BLaER1 treated with 17β-estradiol and CSF1 and Interleukin-3, amounts not matched to agents 10 nM and 100 nM (cell line): ENCODE data around the gene UBE2J2.

Source experiments
- H3K27ac ChIP-seq, 11 experiments: shearing (Covaris generic); formaldehyde crosslinking; 2 replicates each; pipeline ENCODE4 v1.8.1; 2022
- H3K27me3 ChIP-seq, 11 experiments: shearing (Covaris generic); formaldehyde crosslinking; 2 replicates each; pipeline ENCODE4 v1.8.1; 2022
- H3K36me3 ChIP-seq, 11 experiments: shearing (Covaris generic); formaldehyde crosslinking; 2 replicates each; pipeline ENCODE4 v1.8.1; 2022
- H3K4me1 ChIP-seq, 10 experiments: shearing (Covaris generic); formaldehyde crosslinking; 2 replicates each; pipeline ENCODE4 v1.8.1; 2022
- H3K4me2 ChIP-seq, 11 experiments: shearing (Covaris generic); formaldehyde crosslinking; 2 replicates each; pipeline ENCODE4 v1.8.1; 2022
- H3K4me3 ChIP-seq, 10 experiments: shearing (Covaris generic); formaldehyde crosslinking; 2 replicates each; pipeline ENCODE4 v1.8.1; 2022
- H3K9ac ChIP-seq, 11 experiments: shearing (Covaris generic); formaldehyde crosslinking; 2 replicates each; pipeline ENCODE4 v1.8.1; 2022
- H3K9me3 ChIP-seq, 11 experiments: shearing (Covaris generic); formaldehyde crosslinking; replicated peaks in 1 of 11; 2 replicates each; pipeline ENCODE4 v1.8.1; 2022
- H4K20me1 ChIP-seq, 11 experiments: shearing (Covaris generic); formaldehyde crosslinking; 2 replicates each; pipeline ENCODE4 v1.8.1; 2022
- Cebpa-rat ChIP-seq, 11 experiments: shearing (Covaris generic); IDR thresholded peaks; 2 replicates each; pipeline ENCODE4 v1.8.1; 2022

UBE2J2 gene

DNA sequence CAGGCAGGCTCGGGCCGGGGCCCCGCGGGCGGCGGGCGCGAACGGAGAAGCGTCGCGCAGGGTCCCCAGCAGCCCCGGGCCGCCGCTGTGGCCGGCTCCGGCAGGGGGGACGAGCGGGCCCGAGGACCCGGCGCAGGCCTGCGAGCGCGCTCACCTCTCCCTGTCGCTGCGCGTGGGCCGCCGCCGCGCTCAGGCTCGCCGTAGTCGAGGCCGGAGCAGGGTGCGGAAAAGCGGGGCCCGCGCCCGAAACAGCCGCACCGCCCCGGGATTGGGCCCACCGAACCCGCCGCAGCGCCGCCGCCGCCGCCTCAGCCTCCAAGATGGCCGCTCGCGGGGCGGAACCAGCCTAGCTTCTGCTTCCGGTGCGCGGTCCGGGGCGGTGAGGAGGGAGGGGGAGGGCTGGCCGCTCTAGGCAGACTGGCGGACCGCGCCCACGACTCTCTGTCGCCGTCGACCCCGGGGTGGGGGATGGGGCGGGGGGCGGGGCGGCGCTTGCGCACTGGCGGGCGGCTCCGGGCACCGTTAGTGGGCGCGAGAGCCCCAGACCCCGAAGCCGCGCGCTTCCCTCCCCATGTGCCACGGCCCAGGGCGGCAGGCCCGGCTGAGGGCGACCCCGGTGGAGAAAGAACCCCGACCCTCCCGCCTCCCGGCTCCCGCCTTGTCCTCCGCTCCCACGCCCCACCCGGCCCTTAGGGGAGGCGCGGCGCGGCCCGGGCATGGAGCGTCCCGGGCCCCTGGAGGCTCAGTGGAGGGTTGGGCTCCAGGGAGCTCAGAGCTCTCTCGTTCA lies at the start of gene UBE2J2:
Gene UBE2J2, minus strand, starts transcription at position 343 of the 787 bp plus-strand sequence. CDS start 5,862 bp downstream, outside the sequence.
- Histone ChIP-seq H3K4me3 (peak within 1 kb of the TSS; percentile 96 to 100 (median 100)), H3K36me3 (peaks cover 3 to 40% (median 28%) of the 10 kb centered on the region in 11 experiments; a peak in 21 of 22 replicates), H4K20me1 (peaks cover 43 to 48% (median 45%) of the 10 kb centered on the region in 11 experiments), H3K27me3 (no peaks in the 10 kb centered on the region), H3K9ac (peak within 1 kb of the TSS; percentile 97 to 100 (median 99)), H3K27ac (peak within 1 kb of the TSS; percentile 92 to 99 (median 97)), H3K9me3 (no peaks in the 10 kb centered on the region), H3K4me2 (peak within 1 kb of the TSS; percentile 95 to 100 (median 99)), H3K4me1 (peaks cover 33 to 42% (median 38%) of the 10 kb centered on the region in 10 experiments)
- TF ChIP-seq Cebpa-rat (IDR thresholded peaks at IDR 0.05), result no peak

- no peaks in the 10 kb centered on the region for H3K9me3 ChIP-seq
- H3K9ac ChIP-seq, result peak overlapping the region; percentile 40 to 73 (median 62); a peak in 19 of 22 replicates
- peaks cover 28 to 66% (median 57%) of the 10 kb centered on the region in 11 experiments for H3K36me3 ChIP-seq
- peak overlapping the region in 7 of 10 experiments; percentile 20 to 50 (median 36); a peak in 10 of 20 replicates for H3K4me3 ChIP-seq
- peaks cover 54 to 88% (median 82%) of the 10 kb centered on the region in 11 experiments for H4K20me1 ChIP-seq
- peak overlapping the region; percentile 69 to 86 (median 77) for H3K4me2 ChIP-seq
- H3K27ac ChIP-seq, result no peak overlapping the region
- TF ChIP-seq Cebpa-rat (IDR thresholded peaks at IDR 0.05), result no peak
- H3K4me1 ChIP-seq, result peaks cover 24 to 51% (median 44%) of the 10 kb centered on the region in 10 experiments
- H3K27me3 ChIP-seq, result no peaks in the 10 kb centered on the region
Observed at GRCh38 chr1:1322952-1323351, 49.3 kb upstream of the UBE2J2 start.

GRCh38 chr1:1322418-1322817 lies 48.8 kb upstream of the UBE2J2 start:
- H3K4me3 ChIP-seq, result no peak overlapping the region
- no peaks in the 10 kb centered on the region for H3K27me3 ChIP-seq
- peak overlapping the region in 6 of 11 experiments; percentile 42 to 65 (median 58); a peak in 10 of 22 replicates for H3K9ac ChIP-seq
- H3K4me2 ChIP-seq, result peak overlapping the region in 6 of 11 experiments; percentile 74 to 86 (median 78); a peak in 9 of 22 replicates
- no peaks in the 10 kb centered on the region for H3K9me3 ChIP-seq
- peaks cover 54 to 88% (median 82%) of the 10 kb centered on the region in 11 experiments for H4K20me1 ChIP-seq
- peaks cover 24 to 47% (median 43%) of the 10 kb centered on the region in 10 experiments for H3K4me1 ChIP-seq
- no peak overlapping the region; a peak in 1 of 22 replicates for H3K27ac ChIP-seq
- TF ChIP-seq Cebpa-rat (IDR thresholded peaks at IDR 0.05), result no peak
- H3K36me3 ChIP-seq, result peaks cover 32 to 66% (median 57%) of the 10 kb centered on the region in 11 experiments

GRCh38 chr1:1321477-1321876 lies 47.8 kb upstream of the UBE2J2 start:
- Histone ChIP-seq H3K4me3 (no peak overlapping the region), H3K27ac (peak overlapping the region in 1 of 11 experiments; percentile 12; a peak in 1 of 22 replicates), H3K36me3 (peaks cover 37 to 66% (median 57%) of the 10 kb centered on the region in 11 experiments), H3K9ac (peak overlapping the region in 10 of 11 experiments; percentile 20 to 60 (median 56); a peak in 16 of 22 replicates), H3K27me3 (no peaks in the 10 kb centered on the region), H3K4me1 (peaks cover 24 to 45% (median 41%) of the 10 kb centered on the region in 10 experiments), H4K20me1 (peaks cover 55 to 88% (median 83%) of the 10 kb centered on the region in 11 experiments), H3K9me3 (no peaks in the 10 kb centered on the region), H3K4me2 (peak overlapping the region in 6 of 11 experiments; percentile 2 to 32 (median 10); a peak in 5 of 22 replicates)
- TF ChIP-seq Cebpa-rat (IDR thresholded peaks at IDR 0.05), result no peak

DNA sequence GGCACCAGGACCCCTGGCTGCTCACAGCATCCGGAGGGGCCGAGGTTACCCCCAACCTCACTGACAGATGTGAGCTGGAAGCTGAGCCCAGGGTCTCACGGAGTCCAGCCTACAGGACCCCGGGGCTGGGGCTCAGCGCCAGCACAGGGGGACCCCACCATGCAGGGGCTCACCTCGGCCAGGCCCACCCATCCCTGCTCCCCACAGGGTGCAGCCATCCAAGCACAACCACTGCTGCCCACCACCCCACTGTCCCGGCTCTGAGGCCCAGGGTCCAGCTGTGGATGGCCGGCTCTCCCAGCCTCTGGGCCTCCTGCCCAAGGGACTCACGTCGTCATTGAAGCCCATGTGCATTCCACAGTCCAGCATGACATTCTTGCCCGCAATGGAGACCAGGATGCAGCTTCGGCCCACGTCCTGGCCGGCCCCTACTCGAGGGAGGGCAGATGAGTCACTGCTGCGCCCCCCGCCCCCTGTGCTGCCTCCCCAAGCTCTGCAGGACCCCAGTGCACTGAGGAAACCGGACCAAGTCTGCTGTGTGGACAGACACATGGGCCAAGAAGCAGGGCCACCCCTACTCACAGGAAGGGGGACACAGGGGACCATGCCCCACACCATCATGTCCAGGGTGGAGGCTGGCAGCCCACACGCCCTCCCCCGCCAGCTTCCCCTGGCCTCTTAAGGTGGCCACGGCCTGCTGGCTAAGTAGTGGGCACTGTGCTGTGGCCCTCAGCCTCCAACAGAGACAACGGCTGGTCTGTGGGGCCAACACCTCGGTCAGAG lies 47.2 kb upstream of the UBE2J2 start:
- Histone ChIP-seq H3K27ac (peak overlapping the region in 1 of 11 experiments; percentile 18; a peak in 1 of 22 replicates), H3K4me1 (peaks cover 18 to 39% (median 35%) of the 10 kb centered on the region in 10 experiments), H3K9ac (peak overlapping the region in 10 of 11 experiments; percentile 28 to 60 (median 56); a peak in 18 of 22 replicates), H3K9me3 (no peaks in the 10 kb centered on the region), H3K27me3 (no peaks in the 10 kb centered on the region), H3K4me2 (peak overlapping the region in 6 of 11 experiments; percentile 2 to 32 (median 15); a peak in 4 of 22 replicates), H4K20me1 (peaks cover 55 to 88% (median 83%) of the 10 kb centered on the region in 11 experiments), H3K36me3 (peaks cover 43 to 71% (median 60%) of the 10 kb centered on the region in 11 experiments), H3K4me3 (no peak overlapping the region)
- no peak for TF ChIP-seq Cebpa-rat (IDR thresholded peaks at IDR 0.05)

DNA sequence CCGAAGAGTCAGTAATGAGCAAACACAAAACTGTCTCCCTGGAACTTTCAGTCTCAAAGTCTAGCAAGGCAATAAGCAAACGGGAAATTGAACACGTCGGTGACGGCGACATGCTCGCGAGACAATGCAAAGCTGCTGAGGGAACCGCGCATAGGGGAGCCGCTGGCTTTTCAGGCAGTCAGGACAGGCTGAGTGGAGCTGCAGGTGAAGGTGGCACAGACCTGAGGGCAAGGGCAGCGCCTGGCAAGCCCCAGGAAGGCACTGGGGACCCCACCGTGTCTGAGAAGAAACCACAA lies 45.9 kb upstream of the UBE2J2 start:
- no peak overlapping the region for H3K27ac ChIP-seq
- H3K4me2 ChIP-seq, result no peak overlapping the region
- peaks cover 51 to 80% (median 69%) of the 10 kb centered on the region in 11 experiments for H3K36me3 ChIP-seq
- peak overlapping the region in 7 of 11 experiments; percentile 21 to 60 (median 55); a peak in 7 of 22 replicates for H3K9ac ChIP-seq
- no peak for TF ChIP-seq Cebpa-rat (IDR thresholded peaks at IDR 0.05)
- no peaks in the 10 kb centered on the region for H3K27me3 ChIP-seq
- no peaks in the 10 kb centered on the region for H3K9me3 ChIP-seq
- H3K4me1 ChIP-seq, result peaks cover 10 to 31% (median 26%) of the 10 kb centered on the region in 10 experiments
- H3K4me3 ChIP-seq, result no peak overlapping the region
- H4K20me1 ChIP-seq, result peaks cover 50 to 89% (median 83%) of the 10 kb centered on the region in 11 experiments

DNA sequence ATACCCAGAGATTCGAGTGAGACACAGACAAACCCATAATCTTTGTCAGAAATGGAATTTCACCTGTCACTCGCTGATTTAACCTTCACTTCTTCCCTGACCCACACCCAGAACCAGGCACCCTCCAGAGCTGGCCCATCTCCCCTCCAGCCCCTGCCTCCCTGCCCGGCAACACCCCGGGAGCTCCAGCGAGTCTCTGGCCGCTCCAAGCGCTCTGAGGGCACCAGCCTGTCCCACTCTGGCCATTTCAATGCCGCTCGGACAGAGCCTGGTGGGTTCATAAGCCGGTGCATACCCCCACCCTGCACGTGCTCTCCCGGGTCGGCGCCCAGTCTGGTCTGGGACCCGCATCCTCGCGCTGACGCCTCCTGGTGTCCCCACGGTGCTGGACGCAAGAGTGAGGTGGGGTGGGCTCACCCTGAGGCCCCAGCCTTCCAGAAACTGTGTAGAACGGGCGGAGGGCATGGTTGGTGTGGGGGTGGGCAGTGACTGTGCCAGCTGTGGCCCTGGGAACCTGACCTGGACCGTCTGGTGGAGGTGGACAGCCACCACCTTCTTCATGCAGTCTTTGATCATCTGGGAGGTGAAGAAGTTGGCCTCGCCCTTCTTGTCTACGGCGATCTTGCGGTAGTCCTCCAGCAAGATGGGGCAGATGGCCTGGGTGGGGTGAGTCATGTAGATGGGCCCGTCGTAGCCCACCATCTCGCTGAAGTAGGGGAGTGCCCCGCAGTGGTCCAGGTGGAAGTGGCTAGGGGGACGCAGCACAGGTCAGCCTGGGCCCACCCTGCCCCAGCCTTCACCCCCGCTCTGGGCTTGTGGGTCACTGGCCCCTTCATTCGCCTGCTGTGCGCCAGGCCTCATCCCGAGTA lies 45.4 kb upstream of the UBE2J2 start:
- H3K27me3 ChIP-seq, result no peaks in the 10 kb centered on the region
- H3K4me3 ChIP-seq, result no peak overlapping the region
- peaks cover 57 to 86% (median 75%) of the 10 kb centered on the region in 11 experiments for H3K36me3 ChIP-seq
- peaks cover 10 to 31% (median 26%) of the 10 kb centered on the region in 10 experiments for H3K4me1 ChIP-seq
- no peak overlapping the region for H3K4me2 ChIP-seq
- H3K9ac ChIP-seq, result peak overlapping the region in 5 of 11 experiments; percentile 21 to 60 (median 55); a peak in 3 of 22 replicates
- no peak overlapping the region for H3K27ac ChIP-seq
- peaks cover 52 to 92% (median 89%) of the 10 kb centered on the region in 11 experiments for H4K20me1 ChIP-seq
- no peaks in the 10 kb centered on the region for H3K9me3 ChIP-seq
- no peak for TF ChIP-seq Cebpa-rat (IDR thresholded peaks at IDR 0.05)
